DOHH2 (cell line): ENCODE data around the gene CMSS1.

Experiments
- EZH2phosphoT487 ChIP-seq: fragments of 200-600 bp; sonication (generic); IDR thresholded peaks from 2 replicates; pipeline ENCODE4 v1.6.1; 2017; ENCODE audit warnings: borderline replicate concordance, mild to moderate bottlenecking, antibody characterized with exemption, low read length, moderate library complexity, mixed read lengths
- TF ChIP-seq, protein P1 (sequence below): fragments of 200-600 bp; sonication (generic); IDR thresholded peaks from one replicate; pipeline ENCODE4 v1.5.1; 2014; ENCODE audit warnings: antibody characterized with exemption, mild to moderate bottlenecking, low read depth, low read length; ENCODE audit not compliant: poor library complexity, severe bottlenecking

DNA sequence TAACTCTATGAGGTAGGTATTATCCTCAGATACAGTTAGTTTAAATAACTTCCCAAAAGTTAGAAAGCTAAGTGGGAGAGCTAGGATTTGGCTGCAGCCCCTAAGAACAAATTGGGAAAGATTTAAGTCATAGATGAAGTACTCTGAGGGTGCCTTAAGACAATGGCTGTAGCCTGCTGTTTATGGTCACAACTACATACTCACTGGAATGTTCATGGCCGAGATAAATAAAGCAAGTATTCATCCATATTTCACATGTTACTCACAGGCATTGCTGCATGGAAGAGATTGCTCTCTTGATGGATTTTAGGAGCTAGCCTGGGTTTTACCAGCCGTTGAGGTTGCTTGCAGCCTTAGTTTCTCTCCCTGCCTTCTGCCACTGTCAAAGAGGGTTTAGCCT, 145.0 kb downstream of the CMSS1 start:
- TF ChIP-seq, protein P1, sequence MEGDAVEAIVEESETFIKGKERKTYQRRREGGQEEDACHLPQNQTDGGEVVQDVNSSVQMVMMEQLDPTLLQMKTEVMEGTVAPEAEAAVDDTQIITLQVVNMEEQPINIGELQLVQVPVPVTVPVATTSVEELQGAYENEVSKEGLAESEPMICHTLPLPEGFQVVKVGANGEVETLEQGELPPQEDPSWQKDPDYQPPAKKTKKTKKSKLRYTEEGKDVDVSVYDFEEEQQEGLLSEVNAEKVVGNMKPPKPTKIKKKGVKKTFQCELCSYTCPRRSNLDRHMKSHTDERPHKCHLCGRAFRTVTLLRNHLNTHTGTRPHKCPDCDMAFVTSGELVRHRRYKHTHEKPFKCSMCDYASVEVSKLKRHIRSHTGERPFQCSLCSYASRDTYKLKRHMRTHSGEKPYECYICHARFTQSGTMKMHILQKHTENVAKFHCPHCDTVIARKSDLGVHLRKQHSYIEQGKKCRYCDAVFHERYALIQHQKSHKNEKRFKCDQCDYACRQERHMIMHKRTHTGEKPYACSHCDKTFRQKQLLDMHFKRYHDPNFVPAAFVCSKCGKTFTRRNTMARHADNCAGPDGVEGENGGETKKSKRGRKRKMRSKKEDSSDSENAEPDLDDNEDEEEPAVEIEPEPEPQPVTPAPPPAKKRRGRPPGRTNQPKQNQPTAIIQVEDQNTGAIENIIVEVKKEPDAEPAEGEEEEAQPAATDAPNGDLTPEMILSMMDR, result no peak
- no peak for TF ChIP-seq EZH2phosphoT487
